Karpas-422 (cell line): ENCODE measurements around the gene TP73. TPM values are rescaled to one million over a fixed set of nuclear protein-coding genes. Genes with fewer than 3 reads are reported as not detected.

Experiments
- DNase-seq: peaks from one replicate; pipeline ENCODE4 v3.0.0-alpha.2; 2015
- H2AFZ ChIP-seq: fragments of 200-600 bp; sonication (generic); 2 replicates; pipeline ENCODE4 v1.6.1; 2014; ENCODE audit warnings: antibody characterized with exemption, low read length, mixed read lengths
- H3K27ac ChIP-seq: fragments of 200-600 bp; sonication (generic); 2 replicates; pipeline ENCODE4 v1.5.1; 2014; ENCODE audit warnings: mild to moderate bottlenecking, low read length, moderate library complexity
- H3K27me3 ChIP-seq: fragments of 200-600 bp; sonication (generic); 2 replicates; pipeline ENCODE4 v1.6.1; 2014; ENCODE audit warnings: low read length, mixed read lengths
- H3K36me3 ChIP-seq: fragments of 200-600 bp; sonication (generic); 2 replicates; pipeline ENCODE4 v1.6.1; 2014; ENCODE audit warnings: low read length, mixed read lengths; ENCODE audit not compliant: insufficient read depth
- H3K4me1 ChIP-seq: fragments of 200-600 bp; sonication (generic); 2 replicates; pipeline ENCODE4 v1.6.1; 2014; ENCODE audit warnings: mild to moderate bottlenecking, low read length, mixed read lengths
- H3K4me2 ChIP-seq: fragments of 200-600 bp; sonication (generic); 2 replicates; pipeline ENCODE4 v1.6.1; 2014; ENCODE audit warnings: low read length, low read depth, mild to moderate bottlenecking; ENCODE audit not compliant: poor library complexity, severe bottlenecking
- H3K4me3 ChIP-seq: fragments of 200-600 bp; sonication (generic); 2 replicates; pipeline ENCODE4 v1.5.1; 2014; ENCODE audit warnings: mild to moderate bottlenecking, antibody characterized with exemption, low read length, mixed read lengths
- H3K79me2 ChIP-seq: fragments of 200-600 bp; sonication (generic); 2 replicates; pipeline ENCODE4 v1.6.1; 2014; ENCODE audit warnings: mild to moderate bottlenecking, low read length, mixed read lengths
- H3K9ac ChIP-seq: fragments of 200-600 bp; sonication (generic); 2 replicates; pipeline ENCODE4 v1.6.0; 2014; ENCODE audit warnings: low read length
- H3K9me2 ChIP-seq: fragments of 200-600 bp; sonication (generic), shearing (Covaris generic); replicated peaks from 2 replicates; pipeline ENCODE4 v1.6.0; 2014; ENCODE audit warnings: mild to moderate bottlenecking, low read length, moderate library complexity; ENCODE audit not compliant: insufficient read depth
- H3K9me3 ChIP-seq: fragments of 300-700, 200-600 bp; sonication (generic); 2 replicates; pipeline ENCODE4 v1.6.1; 2014; ENCODE audit warnings: low read length, mixed read lengths
- H4K20me1 ChIP-seq: fragments of 200-600 bp; sonication (generic); 2 replicates; pipeline ENCODE4 v1.6.1; 2014; ENCODE audit warnings: mild to moderate bottlenecking, antibody characterized with exemption, low read length, low read depth; ENCODE audit not compliant: insufficient read depth
- total RNA-seq: library from RNA; depleted of rRNA; stranded (reverse); fragments of >200 nt; shearing (Covaris generic); gene quantifications from 2 replicates; pipeline ENCODE4 v1.2.3, GENCODE V29; 2014; ENCODE audit warnings: low replicate concordance

TP73 gene
- total RNA-seq, 1 experiment from 2014 or later, result 0.52 TPM

DNA sequence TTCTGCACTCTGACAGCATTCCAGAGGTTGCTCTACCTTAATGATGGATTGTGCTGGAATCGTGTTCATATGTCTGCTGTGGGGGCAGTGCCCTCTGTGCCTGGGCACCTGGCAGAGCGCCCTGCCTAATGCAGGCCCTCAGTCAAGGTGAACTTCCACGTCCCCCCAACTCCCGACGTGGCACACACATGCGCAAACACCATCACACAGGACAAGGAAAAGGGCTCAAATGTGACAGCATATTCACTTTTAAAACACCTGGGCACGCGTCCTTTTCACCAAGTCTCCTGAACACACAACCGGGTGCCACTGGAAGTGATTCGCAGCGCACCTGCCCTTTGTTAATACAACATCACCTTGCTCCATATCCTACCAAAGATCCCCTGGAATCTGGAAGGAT, 15.8 kb upstream of the TP73 start:
- H4K20me1 ChIP-seq, result no peaks in the 10 kb centered on the region
- H3K79me2 ChIP-seq, result no peaks in the 10 kb centered on the region
- no peaks in the 10 kb centered on the region for H3K4me1 ChIP-seq
- H3K9me2 ChIP-seq, result no peaks in the 10 kb centered on the region
- H3K4me3 ChIP-seq, result no peak overlapping the region
- H3K27ac ChIP-seq, result no peak overlapping the region
- H3K9me3 ChIP-seq, result no peaks in the 10 kb centered on the region
- H3K36me3 ChIP-seq, result peaks cover 3% of the 10 kb centered on the region; the same call in 1 of the 2 replicates
- DNase-seq, result no peak
- no peaks in the 10 kb centered on the region for H3K27me3 ChIP-seq
- H2AFZ ChIP-seq, result no peak overlapping the region
- no peak overlapping the region for H3K4me2 ChIP-seq
- H3K9ac ChIP-seq, result no peak overlapping the region

DNA sequence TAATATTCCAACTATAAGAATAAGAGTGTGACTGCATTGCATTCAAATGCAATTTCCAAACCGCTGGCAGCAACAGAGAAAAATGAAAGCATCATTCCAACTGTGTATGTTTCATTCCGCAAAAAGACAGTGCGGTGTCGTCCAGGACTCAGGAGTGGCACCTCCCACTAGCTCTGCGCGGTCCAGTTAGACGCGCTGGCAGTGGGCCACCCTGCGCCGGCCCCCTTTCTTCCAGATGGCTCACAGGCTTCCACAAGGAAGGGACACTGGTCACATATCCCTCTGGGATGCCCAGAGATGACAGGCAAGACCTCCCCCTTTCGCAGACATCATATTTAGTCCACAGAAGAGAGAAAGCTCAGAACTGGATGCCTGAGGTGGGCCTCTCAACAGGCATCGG, 14.3 kb upstream of the TP73 start:
- DNase-seq, result no peak
- Histone ChIP-seq H3K9me3 (no peaks in the 10 kb centered on the region), H3K27me3 (no peaks in the 10 kb centered on the region), H3K79me2 (no peaks in the 10 kb centered on the region), H3K4me2 (no peak overlapping the region), H3K9me2 (no peaks in the 10 kb centered on the region), H3K4me3 (no peak overlapping the region), H3K4me1 (no peaks in the 10 kb centered on the region), H4K20me1 (no peaks in the 10 kb centered on the region), H3K27ac (no peak overlapping the region), H3K9ac (no peak overlapping the region), H3K36me3 (peaks cover 3% of the 10 kb centered on the region; the same call in 1 of the 2 replicates), H2AFZ (no peak overlapping the region)

GRCh38 chr1:3638676-3639075, 13.6 kb upstream of the TP73 start:
- H3K79me2 ChIP-seq, result no peaks in the 10 kb centered on the region
- no peak overlapping the region for H3K9ac ChIP-seq
- H3K27me3 ChIP-seq, result no peaks in the 10 kb centered on the region
- DNase-seq, result no peak
- H3K9me3 ChIP-seq, result no peaks in the 10 kb centered on the region
- no peaks in the 10 kb centered on the region for H3K4me1 ChIP-seq
- H2AFZ ChIP-seq, result no peak overlapping the region
- no peak overlapping the region for H3K4me2 ChIP-seq
- H3K36me3 ChIP-seq, result peaks cover 3% of the 10 kb centered on the region; the same call in 1 of the 2 replicates
- no peak overlapping the region for H3K4me3 ChIP-seq
- H4K20me1 ChIP-seq, result no peaks in the 10 kb centered on the region
- no peak overlapping the region for H3K27ac ChIP-seq
- H3K9me2 ChIP-seq, result no peaks in the 10 kb centered on the region

GRCh38 chr1:3639397-3639911, 12.9 kb upstream of the TP73 start:
- no peak overlapping the region for H3K4me3 ChIP-seq
- H2AFZ ChIP-seq, result no peak overlapping the region
- H3K36me3 ChIP-seq, result peaks cover 3% of the 10 kb centered on the region; the same call in 1 of the 2 replicates
- no peaks in the 10 kb centered on the region for H3K4me1 ChIP-seq
- H3K9ac ChIP-seq, result no peak overlapping the region
- no peaks in the 10 kb centered on the region for H3K27me3 ChIP-seq
- H3K4me2 ChIP-seq, result no peak overlapping the region
- H4K20me1 ChIP-seq, result no peaks in the 10 kb centered on the region
- H3K9me2 ChIP-seq, result no peaks in the 10 kb centered on the region
- DNase-seq, result no peak
- H3K27ac ChIP-seq, result no peak overlapping the region
- no peaks in the 10 kb centered on the region for H3K9me3 ChIP-seq
- no peaks in the 10 kb centered on the region for H3K79me2 ChIP-seq

DNA sequence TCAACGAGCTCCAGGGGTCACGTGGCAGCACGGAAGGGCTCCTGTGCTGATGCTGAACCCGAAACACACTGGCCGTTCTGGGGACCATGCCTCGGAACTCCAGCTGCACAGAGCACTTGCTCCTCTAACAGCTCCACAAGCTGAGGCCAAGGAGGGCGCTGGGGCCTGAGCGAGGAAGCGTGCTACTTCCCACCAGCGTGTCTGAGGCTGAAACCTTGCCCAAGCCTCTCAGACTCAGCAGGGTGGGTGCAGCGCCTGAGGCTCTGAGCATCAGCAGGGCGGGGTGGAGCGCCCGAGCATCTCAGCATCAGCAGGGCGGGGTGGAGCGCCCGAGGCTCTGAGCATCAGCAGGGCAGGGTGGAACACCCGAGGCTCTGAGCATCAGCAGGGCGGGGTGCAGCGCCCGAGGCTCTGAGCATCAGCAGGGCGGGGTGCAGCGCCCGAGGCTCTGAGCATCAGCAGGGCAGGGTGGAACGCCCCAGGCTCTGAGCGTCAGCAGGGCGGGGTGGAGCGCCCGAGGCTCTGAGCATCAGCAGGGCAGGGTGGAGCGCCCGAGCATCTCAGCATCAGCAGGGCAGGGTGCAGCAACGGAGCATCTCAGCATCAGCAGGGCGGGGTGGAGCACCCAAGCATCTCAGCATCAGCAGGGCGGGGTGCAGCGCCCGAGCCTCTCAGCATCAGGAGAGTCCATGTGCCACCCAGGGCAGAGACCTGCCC, 12.0 kb upstream of the TP73 start:
- Histone ChIP-seq H3K4me3 (no peak overlapping the region), H4K20me1 (no peaks in the 10 kb centered on the region), H3K9me3 (no peaks in the 10 kb centered on the region), H3K4me2 (no peak overlapping the region), H3K9ac (no peak overlapping the region), H3K9me2 (no peaks in the 10 kb centered on the region), H3K27me3 (no peaks in the 10 kb centered on the region), H2AFZ (no peak overlapping the region), H3K79me2 (no peaks in the 10 kb centered on the region), H3K36me3 (no peaks in the 10 kb centered on the region), H3K4me1 (no peaks in the 10 kb centered on the region), H3K27ac (no peak overlapping the region)
- no peak for DNase-seq

DNA sequence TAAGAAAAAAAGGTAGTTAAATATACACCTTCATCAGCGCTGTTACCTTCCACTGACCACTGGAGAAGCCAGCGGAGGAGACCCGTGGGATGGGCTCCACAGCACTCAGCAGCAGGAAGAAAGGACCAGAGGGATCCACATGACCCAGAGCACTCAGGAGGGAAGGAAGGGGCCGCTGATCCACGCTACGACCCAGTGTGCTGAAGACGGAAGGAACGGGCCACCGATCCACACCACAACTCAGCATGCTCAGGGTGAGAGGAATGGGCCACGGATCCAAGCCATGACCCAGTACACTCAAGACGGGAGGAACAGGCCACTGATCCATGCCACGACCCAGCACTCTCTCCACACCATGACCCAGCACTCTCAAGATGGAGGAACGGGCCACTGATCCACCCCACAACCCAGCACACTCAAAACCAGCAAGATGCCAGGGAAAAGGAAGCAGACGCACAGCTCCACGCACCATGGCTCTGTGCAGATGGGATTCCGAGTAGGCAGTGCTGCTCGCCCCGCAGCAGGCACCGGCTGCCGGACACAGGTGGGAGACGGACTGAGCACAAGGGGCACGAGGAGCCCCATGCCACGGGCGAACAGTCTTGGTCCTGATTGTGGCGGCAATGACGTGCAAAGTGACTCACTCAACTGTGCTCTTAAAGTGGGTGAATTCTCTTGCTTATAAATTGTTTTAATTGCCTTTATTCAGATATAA, 11.1 kb upstream of the TP73 start:
- H3K9me3 ChIP-seq, result no peaks in the 10 kb centered on the region
- no peak overlapping the region for H3K9ac ChIP-seq
- no peak overlapping the region for H3K4me2 ChIP-seq
- H4K20me1 ChIP-seq, result no peaks in the 10 kb centered on the region
- no peaks in the 10 kb centered on the region for H3K4me1 ChIP-seq
- H3K4me3 ChIP-seq, result no peak overlapping the region
- H3K27me3 ChIP-seq, result no peaks in the 10 kb centered on the region
- H3K9me2 ChIP-seq, result no peaks in the 10 kb centered on the region
- H2AFZ ChIP-seq, result no peak overlapping the region
- no peaks in the 10 kb centered on the region; the same call in 1 of the 2 replicates for H3K36me3 ChIP-seq
- no peaks in the 10 kb centered on the region for H3K79me2 ChIP-seq
- no peak overlapping the region for H3K27ac ChIP-seq
- no peak for DNase-seq

DNA sequence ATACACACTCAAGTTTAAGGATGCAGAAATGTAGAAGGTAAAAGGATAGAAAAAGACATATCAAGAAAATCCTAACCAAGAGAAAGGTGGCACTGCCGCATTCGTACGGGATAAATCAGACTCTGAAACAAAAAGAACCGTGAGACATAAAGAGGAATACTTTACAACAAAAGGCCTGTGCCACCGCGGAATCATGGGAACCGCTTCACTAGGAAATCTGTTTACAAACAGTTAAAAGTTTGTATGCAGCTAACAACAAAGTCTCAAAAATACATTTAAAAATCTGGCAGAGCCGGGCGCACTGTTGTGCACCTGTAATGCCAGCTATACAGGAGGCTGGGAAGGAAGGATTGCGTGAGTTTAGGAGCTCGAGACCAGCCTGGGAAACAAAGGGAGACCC, 10.5 kb upstream of the TP73 start:
- no peaks in the 10 kb centered on the region; the same call in 1 of the 2 replicates for H3K36me3 ChIP-seq
- no peaks in the 10 kb centered on the region for H3K9me2 ChIP-seq
- DNase-seq, result no peak
- H3K27me3 ChIP-seq, result no peaks in the 10 kb centered on the region
- no peaks in the 10 kb centered on the region for H3K4me1 ChIP-seq
- no peak overlapping the region for H2AFZ ChIP-seq
- no peak overlapping the region for H3K9ac ChIP-seq
- no peaks in the 10 kb centered on the region for H3K79me2 ChIP-seq
- H3K27ac ChIP-seq, result no peak overlapping the region
- H3K4me3 ChIP-seq, result no peak overlapping the region
- no peaks in the 10 kb centered on the region for H3K9me3 ChIP-seq
- H3K4me2 ChIP-seq, result no peak overlapping the region
- no peaks in the 10 kb centered on the region for H4K20me1 ChIP-seq

DNA sequence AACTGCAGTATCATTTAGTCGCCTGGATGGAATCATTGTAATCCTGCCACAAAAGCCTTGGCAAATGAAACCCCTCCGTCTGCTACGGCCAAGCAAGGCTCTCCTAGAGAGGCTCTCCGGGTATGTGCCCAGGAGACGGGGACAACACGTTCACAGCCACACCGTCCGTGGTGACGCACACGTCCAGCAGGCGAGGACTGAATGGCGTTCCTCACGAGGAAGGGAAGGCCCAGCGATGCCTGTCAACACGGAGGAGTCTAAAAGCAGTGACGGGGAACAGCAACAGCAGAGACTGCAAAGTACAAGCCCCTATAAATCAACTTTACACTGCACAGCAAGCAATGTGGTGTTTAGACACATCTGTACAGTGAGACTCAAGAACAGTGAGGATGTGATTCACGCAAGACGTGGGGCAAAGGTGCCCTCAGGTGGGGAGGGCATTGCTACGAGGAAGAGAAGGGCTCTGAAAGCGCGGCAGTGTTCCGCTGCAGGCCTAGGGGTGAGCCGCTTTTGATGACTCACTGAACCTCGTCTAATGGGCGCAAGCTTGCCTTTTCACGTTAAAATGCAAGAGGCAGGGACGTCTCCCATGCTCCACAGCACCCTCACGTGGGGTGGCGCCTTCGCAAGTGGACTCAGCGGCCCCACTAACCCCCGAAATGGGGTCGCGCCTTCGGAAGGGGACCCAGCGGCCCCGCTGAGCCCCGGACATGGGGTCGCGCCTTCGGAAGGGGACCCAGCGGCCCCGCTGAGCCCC, 9.2 kb upstream of the TP73 start:
- Histone ChIP-seq H4K20me1 (no peaks in the 10 kb centered on the region), H2AFZ (no peak overlapping the region), H3K27me3 (no peaks in the 10 kb centered on the region), H3K36me3 (peaks cover 5% of the 10 kb centered on the region; the same call in 1 of the 2 replicates), H3K4me3 (no peak overlapping the region), H3K9ac (no peak overlapping the region), H3K4me2 (no peak overlapping the region), H3K9me3 (no peaks in the 10 kb centered on the region), H3K27ac (no peak overlapping the region), H3K4me1 (no peaks in the 10 kb centered on the region), H3K9me2 (no peaks in the 10 kb centered on the region), H3K79me2 (peaks cover 3% of the 10 kb centered on the region; the same call in 1 of the 2 replicates)
- DNase-seq, result no peak
